Muscle layer of colon (tissue), 2 donors: Measurements from ENCODE around the gene EXT2.

ENCODE experiments used
- H3K27ac ChIP-seq: one replicate; pipeline ENCODE4 v1.7.0; 2013; ENCODE audit warnings: low read depth, mild to moderate bottlenecking, low read length, moderate library complexity
- H3K27me3 ChIP-seq, 2 donors: one replicate each; pipeline ENCODE4 v1.7.0; 2013; ENCODE audit warnings: low read length in 2 of 2, mild to moderate bottlenecking in 2 of 2; ENCODE audit not compliant: insufficient read depth in 2 of 2, control insufficient read depth in 1 of 2
- H3K36me3 ChIP-seq: one replicate; pipeline ENCODE4 v1.7.0; 2013; ENCODE audit warnings: mild to moderate bottlenecking, low read length; ENCODE audit not compliant: insufficient read depth
- H3K4me1 ChIP-seq: one replicate; pipeline ENCODE4 v1.7.0; 2013; ENCODE audit warnings: mild to moderate bottlenecking, low read length; ENCODE audit not compliant: insufficient read depth
- H3K4me3 ChIP-seq, 2 donors: one replicate each; pipeline ENCODE4 v1.7.0; 2013; ENCODE audit warnings: low read length in 2 of 2, low read depth in 1 of 2, mild to moderate bottlenecking in 1 of 2, moderate library complexity in 1 of 2
- H3K9ac ChIP-seq: one replicate; pipeline ENCODE4 v1.7.0; 2013; ENCODE audit warnings: low read length
- H3K9me3 ChIP-seq: one replicate; pipeline ENCODE4 v1.7.0; 2013; ENCODE audit warnings: mild to moderate bottlenecking, low read length
- donor health status: abdominal sarcoma.
- donor health status: Adenocarcinoma of cecum.

The EXT2 gene

GRCh38 chr11:44088871-44089270, 6.6 kb upstream of the EXT2 start:
- H3K36me3 ChIP-seq: no peaks in the 10 kb centered on the region
- H3K27me3 ChIP-seq: no peaks in the 10 kb centered on the region
- H3K4me3 ChIP-seq: no peak overlapping the region
- peaks cover 5% of the 10 kb centered on the region for H3K4me1 ChIP-seq
- no peak overlapping the region for H3K9ac ChIP-seq
- H3K27ac ChIP-seq: no peak overlapping the region
- H3K9me3 ChIP-seq: no peaks in the 10 kb centered on the region

- Histone ChIP-seq H3K9me3 (no peaks in the 10 kb centered on the region), H3K36me3 (no peaks in the 10 kb centered on the region), H3K9ac (no peak overlapping the region), H3K27ac (no peak overlapping the region), H3K4me1 (peaks cover 11% of the 10 kb centered on the region), H3K27me3 (no peaks in the 10 kb centered on the region), H3K4me3 (no peak overlapping the region)
Observed at GRCh38 chr11:44090539-44090938, 4.9 kb upstream of the EXT2 start.

- Histone ChIP-seq H3K9ac (no peak overlapping the region), H3K27ac (no peak overlapping the region), H3K4me1 (peaks cover 18% of the 10 kb centered on the region), H3K9me3 (no peaks in the 10 kb centered on the region), H3K27me3 (no peaks in the 10 kb centered on the region), H3K4me3 (no peak overlapping the region), H3K36me3 (no peaks in the 10 kb centered on the region)
Observed at GRCh38 chr11:44094260-44094868, 1.1 kb upstream of the EXT2 start.

- Histone ChIP-seq H3K4me1 (peaks cover 18% of the 10 kb centered on the region), H3K9ac (peak overlapping the region; percentile 59), H3K36me3 (no peaks in the 10 kb centered on the region), H3K27me3 (no peaks in the 10 kb centered on the region), H3K9me3 (no peaks in the 10 kb centered on the region), H3K27ac (peak overlapping the region; percentile 82), H3K4me3 (peak overlapping the region; percentile 72 to 89)
Observed at GRCh38 chr11:44096360-44097185, 1.1 kb downstream of the EXT2 start.

GRCh38 chr11:44097821-44098220, 2.3 kb downstream of the EXT2 start:
- H3K27ac ChIP-seq: no peak overlapping the region
- H3K9me3 ChIP-seq: no peaks in the 10 kb centered on the region
- no peaks in the 10 kb centered on the region for H3K36me3 ChIP-seq
- H3K9ac ChIP-seq: no peak overlapping the region
- H3K4me3 ChIP-seq: no peak overlapping the region
- no peaks in the 10 kb centered on the region for H3K27me3 ChIP-seq
- peaks cover 18% of the 10 kb centered on the region for H3K4me1 ChIP-seq

- Histone ChIP-seq H3K9me3 (no peaks in the 10 kb centered on the region), H3K9ac (no peak overlapping the region), H3K4me1 (peaks cover 8% of the 10 kb centered on the region), H3K27me3 (no peaks in the 10 kb centered on the region), H3K27ac (no peak overlapping the region), H3K36me3 (no peaks in the 10 kb centered on the region), H3K4me3 (no peak overlapping the region)
Observed at GRCh38 chr11:44101098-44101497, 5.6 kb downstream of the EXT2 start.

GRCh38 chr11:44104481-44105294, 9.2 kb downstream of the EXT2 start:
- H3K36me3 ChIP-seq: peaks cover 15% of the 10 kb centered on the region
- H3K27ac ChIP-seq: no peak overlapping the region
- H3K4me1 ChIP-seq: no peaks in the 10 kb centered on the region
- no peaks in the 10 kb centered on the region for H3K9me3 ChIP-seq
- H3K9ac ChIP-seq: no peak overlapping the region
- H3K4me3 ChIP-seq: no peak overlapping the region
- H3K27me3 ChIP-seq: no peaks in the 10 kb centered on the region

GRCh38 chr11:44108260-44108659, 12.8 kb downstream of the EXT2 start:
- peaks cover 25% of the 10 kb centered on the region for H3K36me3 ChIP-seq
- no peaks in the 10 kb centered on the region for H3K4me1 ChIP-seq
- H3K27ac ChIP-seq: no peak overlapping the region
- H3K4me3 ChIP-seq: no peak overlapping the region
- H3K27me3 ChIP-seq: no peaks in the 10 kb centered on the region
- no peak overlapping the region for H3K9ac ChIP-seq
- no peaks in the 10 kb centered on the region for H3K9me3 ChIP-seq

- H3K27me3 ChIP-seq: no peaks in the 10 kb centered on the region
- no peak overlapping the region for H3K4me3 ChIP-seq
- H3K9ac ChIP-seq: no peak overlapping the region
- no peaks in the 10 kb centered on the region for H3K4me1 ChIP-seq
- no peaks in the 10 kb centered on the region for H3K9me3 ChIP-seq
- H3K36me3 ChIP-seq: peaks cover 39% of the 10 kb centered on the region
- no peak overlapping the region for H3K27ac ChIP-seq
Observed at GRCh38 chr11:44110231-44110679, 14.8 kb downstream of the EXT2 start.

- Histone ChIP-seq H3K9me3 (no peaks in the 10 kb centered on the region), H3K4me1 (no peaks in the 10 kb centered on the region), H3K36me3 (peaks cover 46% of the 10 kb centered on the region), H3K27me3 (no peaks in the 10 kb centered on the region), H3K4me3 (no peak overlapping the region), H3K9ac (no peak overlapping the region), H3K27ac (no peak overlapping the region)
Observed at GRCh38 chr11:44112091-44112821, 16.8 kb downstream of the EXT2 start.

GRCh38 chr11:44113018-44113417, 17.5 kb downstream of the EXT2 start:
- H3K4me1 ChIP-seq: no peaks in the 10 kb centered on the region

More at GRCh38 chr11:44113018-44113417, 17.5 kb downstream of the EXT2 start:
- Histone ChIP-seq H3K27ac (no peak overlapping the region), H3K9ac (no peak overlapping the region), H3K9me3 (no peaks in the 10 kb centered on the region), H3K27me3 (no peaks in the 10 kb centered on the region), H3K36me3 (peaks cover 50% of the 10 kb centered on the region), H3K4me3 (no peak overlapping the region)
